GM21529 (cell line): ENCODE data around the gene BRD9.
"Not testable (repeated sequence)": the region's sequence is repeated elsewhere in the genome, so short reads cannot be mapped to it uniquely, and the experiment has no call there.

Source experiments
- ATAC-seq: cut with Tn5 transposase; IDR thresholded peaks from one replicate; pipeline ENCODE4 v1.9.1; 2021; ENCODE audit not compliant: unreplicated experiment

BRD9 gene

GRCh38 chr5:881551-881935, 11.1 kb downstream of the BRD9 start:
- ATAC-seq, result no peak

DNA sequence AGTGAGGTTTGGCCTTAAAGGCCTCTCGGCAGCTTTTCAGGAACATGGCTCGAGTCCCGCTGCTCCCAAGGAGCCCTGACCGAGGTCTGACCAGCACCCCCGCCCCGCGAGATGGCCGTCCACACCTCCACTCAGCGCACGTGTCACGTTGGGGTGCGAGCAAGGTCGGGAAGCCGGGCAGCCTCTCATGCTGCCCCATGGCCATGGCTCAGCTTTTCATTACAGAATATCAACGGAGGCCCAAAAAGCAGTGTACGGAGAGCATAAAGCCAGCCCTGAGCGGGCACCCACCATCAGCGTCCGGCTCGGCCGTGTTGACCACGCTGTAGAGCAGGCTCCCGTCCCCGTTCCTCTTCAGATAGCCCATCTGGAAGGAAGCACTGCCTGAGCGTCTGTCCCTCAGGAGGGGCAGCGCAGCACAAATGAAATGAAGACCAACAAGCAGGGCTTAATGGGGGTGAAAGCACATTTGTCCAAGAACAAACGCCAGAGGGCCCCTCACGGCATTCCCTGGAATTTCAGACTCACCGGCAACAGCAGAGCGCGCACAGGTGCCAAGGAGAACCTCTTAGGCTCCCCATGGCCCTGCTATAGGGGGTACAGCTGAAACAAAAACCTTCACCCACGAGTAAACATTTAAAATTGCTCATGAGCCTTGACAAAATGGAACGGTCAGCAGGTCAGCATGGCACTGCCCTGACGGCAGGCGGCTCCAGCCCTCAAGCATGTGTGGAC, 11.6 kb downstream of the BRD9 start:
- no peak for ATAC-seq

GRCh38 chr5:878677-879076, 13.9 kb downstream of the BRD9 start:
- ATAC-seq, result not testable (repeated sequence)

- ATAC-seq, result no peak
Measured at GRCh38 chr5:878125-878524, 14.5 kb downstream of the BRD9 start.

GRCh38 chr5:876398-877365, 15.9 kb downstream of the BRD9 start:
- ATAC-seq, result no peak

GRCh38 chr5:875931-876330, 16.7 kb downstream of the BRD9 start:
- no peak for ATAC-seq

DNA sequence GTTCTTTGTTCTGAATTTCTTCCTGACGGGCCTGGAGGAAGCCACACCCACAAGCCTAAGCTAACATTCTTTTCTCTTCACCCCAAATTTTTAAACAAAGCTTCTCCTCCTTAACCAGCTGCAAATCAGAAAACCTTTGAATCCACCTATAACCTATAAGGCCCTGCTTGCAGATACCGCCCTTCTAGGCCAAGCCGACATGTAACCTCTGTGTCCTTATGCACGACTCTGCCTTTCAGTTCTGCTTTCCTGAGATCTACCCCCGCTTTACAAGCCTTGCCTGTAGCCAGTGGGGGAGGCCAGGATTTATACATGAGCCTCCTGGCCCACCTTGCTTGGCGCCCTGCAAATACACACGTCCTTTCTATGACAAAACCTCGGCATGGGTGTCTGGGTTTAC, 19.3 kb downstream of the BRD9 start:
- ATAC-seq, result peak; percentile 74

DNA sequence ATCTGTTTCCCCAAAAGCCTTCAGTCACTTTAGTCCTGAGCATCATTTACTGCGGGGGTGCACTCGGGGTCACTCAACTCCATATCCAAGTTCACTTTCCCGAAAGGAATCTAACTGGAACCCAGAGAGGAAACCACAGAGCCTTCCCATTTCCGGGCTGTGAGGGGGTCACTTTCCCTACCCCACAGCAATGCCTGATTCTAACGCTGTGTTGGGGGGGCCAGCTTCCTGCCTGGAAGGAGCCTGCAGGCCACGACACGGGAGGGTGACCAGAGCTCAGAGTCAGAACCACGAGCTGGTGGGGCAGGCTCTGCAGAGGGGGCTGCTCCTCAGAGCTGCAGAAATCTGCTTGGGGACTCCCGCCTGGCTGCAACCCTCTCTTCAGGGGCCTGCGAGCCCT, 20.3 kb downstream of the BRD9 start:
- no peak for ATAC-seq

DNA sequence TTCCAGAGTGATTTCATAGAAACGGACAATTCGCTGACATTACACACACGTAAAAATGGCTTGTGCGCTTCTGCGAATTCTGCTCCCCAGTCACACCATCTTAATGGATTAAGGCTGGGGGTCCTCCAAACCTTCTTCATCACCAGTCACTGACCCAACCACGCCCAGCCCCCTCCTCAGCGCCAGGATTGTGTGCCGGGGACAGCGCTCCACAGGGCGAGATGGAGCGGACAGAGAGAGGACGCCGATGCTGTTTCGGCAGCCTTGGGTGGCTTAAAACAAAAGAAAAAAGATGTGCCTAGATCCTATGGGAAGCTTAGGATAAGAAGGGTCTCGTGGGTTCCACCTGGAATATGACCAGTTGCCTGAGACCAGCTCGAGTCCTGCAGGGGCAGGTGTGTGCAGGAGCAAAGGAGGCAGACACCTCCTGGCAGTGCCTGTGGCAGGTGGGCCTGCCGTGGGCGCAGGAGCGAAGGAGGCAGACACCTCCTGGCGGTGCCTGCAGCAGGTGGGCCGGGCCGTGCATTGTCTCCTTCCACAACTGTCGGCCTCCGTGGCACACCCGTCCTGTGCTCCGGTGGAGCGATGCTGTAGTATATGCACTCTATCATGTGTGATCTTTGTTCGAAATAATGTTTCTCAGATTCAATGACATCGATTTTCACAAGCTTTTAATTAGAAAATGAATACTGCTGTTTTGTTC, 20.9 kb downstream of the BRD9 start:
- no peak for ATAC-seq

DNA sequence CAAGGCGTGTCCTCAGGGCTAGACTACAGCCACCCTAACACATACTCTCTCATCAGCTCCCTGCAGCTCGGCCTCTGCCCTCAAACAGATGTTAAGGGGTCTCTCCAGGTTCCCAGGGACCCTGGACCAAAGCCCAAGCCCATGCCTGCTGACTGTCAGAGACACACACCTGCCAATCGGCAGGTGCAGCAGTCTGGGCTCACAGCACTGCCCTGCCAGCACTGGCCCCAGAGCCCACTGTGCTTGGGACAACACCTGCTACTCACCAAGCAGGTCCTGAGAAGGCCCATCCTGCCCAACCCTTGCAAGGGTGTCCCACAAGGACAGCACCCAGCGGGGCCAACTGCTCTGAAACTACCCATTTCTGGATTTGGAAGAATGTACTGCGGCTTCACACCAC, 21.6 kb downstream of the BRD9 start:
- ATAC-seq, result no peak

DNA sequence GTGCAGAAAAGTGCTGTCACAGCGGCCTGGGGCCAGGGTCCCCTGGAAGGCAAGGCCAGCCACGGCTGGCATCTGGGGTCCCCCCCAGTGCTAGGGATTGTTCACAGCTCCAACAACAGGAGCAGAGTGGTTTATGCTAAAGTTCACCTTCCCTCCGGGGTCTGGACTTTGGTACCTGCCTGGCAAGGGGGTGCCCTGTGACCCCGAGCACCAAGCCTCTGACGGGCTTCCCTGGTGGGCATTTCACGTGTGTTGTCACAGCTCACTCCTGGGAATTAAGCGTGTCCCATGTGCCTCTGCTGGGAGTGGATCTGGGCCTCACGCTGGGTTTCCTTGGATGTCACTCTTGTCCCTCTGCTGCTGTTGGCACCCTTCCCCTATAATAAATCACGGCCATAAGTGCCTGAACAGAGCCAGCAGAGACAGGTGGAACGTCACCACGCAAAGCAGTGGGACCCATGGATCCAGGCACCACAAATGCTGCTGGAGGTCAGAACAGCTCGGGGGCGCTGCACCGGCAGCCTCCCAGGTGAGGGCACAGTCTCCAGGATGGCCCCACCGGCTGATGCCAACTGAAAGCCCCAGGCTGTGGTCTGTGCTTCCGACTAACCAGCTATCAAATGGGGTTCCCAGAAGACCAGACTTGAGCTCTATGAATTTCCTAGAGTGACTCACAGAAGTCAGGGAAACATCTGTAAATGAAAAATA, 24.0 kb downstream of the BRD9 start:
- ATAC-seq, result no peak

DNA sequence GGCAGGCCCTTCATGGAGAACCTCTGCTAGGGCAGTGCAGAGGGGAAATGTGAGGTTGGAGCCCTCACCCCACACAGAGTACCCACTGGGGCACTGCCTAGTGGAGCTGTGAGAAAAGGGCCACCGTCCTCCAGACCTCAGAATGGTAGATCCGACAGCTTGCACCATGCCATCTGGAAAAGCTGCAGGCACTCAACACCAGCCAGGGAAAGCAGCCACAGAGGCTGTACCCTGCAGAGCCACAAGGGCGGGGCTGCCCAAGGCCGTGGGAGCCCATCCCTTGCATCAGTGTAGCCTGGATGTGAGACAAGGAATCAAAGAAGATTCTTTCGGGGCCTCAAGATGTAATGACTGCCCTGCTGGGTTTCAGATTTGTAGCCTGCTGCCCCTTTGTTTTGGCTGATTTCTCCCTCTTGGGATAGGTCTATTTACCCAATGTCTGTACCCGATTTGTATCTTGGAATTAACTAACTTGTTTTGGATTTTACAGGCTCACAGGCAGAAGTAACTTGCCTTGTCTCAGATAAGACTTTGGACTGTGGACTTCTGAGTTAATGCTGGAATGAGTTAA, 25.2 kb downstream of the BRD9 start:
- ATAC-seq, result no peak

DNA sequence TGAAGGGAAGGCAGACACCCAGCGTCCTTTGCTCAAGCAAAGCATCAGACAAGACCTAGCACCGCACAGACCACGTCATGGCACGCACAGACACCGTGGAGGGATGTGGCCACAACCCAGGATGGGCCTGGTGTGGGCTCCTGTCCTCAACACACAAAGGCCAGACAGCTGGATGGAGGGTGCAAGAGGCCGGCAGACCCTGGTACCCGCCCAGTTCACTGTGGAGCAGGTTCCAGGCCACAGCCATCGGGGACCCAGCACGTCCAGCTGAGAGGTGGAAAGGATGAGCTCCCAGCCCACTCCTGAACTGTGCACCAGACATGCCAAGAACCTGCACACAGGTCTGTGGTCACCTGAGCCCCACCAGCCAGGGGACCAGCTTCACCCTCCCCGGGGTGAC, 26.8 kb downstream of the BRD9 start:
- no peak for ATAC-seq

DNA sequence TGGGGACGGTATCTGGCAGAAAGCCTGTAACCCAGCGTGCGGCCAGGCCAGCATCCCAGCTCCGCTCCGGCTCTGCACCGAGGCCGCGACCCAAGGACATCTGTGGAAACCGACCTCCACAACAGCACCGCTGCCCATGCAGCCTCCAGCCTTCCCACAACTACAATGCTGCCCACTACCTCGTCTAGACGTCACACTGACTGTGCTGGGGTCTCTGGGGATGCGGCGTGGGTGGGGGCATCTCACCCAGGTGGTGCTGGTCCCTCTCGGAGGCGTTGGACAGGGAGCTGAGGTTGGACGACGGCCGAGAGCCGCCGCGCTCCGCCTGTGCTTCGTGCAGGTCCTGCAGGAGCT, 27.5 kb downstream of the BRD9 start:
- no peak for ATAC-seq

GRCh38 chr5:864492-865167, 28.0 kb downstream of the BRD9 start:
- ATAC-seq, result no peak

- no peak for ATAC-seq
Measured at GRCh38 chr5:863244-863805, 29.3 kb downstream of the BRD9 start.

DNA sequence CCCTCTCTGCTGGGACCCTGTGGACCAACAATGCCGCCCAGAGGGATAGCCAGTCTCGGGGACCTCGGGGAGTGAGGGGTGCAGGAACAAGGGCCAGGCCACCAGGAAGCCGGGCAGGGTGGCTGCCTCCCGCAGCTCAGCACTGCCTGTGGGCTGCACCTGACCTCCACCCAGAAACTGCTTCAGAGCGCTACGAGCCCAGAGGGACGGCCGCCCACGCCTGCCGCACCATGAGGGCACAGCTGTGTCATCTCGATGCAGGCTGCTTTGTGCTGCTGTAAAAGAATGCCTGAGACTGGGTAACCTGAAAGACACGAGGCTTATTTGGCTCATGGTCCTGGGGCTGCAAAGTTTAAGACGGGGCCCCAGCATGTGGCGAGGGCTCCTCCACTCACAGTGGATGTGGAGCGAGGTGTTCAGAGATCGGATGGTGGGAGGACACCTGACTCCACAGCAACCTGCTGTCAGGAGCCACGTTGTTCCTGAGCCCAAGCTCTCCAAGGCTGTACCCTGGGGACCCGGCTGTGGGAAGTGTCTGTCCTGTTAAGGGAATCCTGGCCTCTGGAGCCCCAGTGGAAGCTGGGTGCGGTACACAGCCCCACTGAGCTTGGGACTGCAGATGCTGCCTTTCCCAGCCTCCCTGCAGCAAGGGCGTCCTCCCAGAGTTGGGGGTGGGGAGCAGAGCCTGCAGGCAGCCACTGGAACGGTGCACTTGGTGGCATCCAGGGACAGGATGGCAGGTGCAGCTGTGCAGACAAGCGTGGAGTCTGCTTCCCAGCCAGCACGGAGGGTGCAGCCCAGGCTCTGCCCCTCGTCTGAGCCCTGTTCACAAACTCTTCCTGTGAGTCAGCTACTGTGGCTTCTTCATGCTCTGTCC, 30.0 kb downstream of the BRD9 start:
- ATAC-seq, result no peak

DNA sequence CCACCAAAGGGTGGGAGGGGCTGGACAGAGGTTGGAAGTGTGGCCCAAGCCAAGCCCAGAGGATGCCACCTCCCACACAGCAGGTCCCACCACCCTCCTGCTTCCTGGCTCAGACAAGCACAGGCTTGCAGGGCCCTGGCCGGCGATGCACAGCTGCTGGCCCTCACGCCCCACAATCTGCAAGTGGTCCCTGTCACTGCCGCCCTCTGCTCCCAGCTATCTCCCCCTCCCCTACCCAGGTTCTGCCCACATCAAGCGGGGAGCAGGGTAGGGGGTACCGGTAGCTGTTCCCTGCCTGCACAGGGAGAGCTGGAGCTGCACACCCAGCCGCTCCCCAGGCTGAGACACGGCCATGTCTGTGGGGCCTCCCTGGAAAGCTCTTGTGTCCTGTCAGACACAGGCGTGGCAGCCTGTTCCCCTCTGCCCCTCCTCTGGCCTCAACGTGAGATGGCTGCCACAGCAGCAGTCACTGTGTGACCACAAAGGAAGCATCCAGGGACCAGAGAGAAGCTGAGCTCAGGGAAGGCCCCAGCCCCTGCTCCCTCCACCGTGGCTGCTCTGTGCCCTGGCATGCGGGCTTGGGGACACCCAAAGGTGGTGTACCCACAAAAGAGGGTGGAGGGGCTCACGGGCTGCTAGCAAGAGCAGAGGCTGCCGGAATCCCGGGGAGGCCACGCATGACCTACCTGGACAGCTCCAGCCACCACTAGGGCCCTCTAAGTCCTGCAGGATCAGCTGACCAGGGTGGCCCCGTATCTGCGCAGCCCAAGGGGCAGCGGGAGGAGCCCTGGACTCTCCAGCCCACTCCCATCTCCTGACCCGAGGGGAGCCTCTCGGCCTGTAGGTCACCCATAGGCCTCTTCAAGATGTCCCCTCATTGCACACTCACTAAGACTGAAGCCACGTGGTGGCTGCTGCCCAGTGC, 30.9 kb downstream of the BRD9 start:
- ATAC-seq, result no peak
